Keratinocyte (primary cell): ENCODE data around the gene FMO1. TPM values are rescaled to one million over a fixed set of nuclear protein-coding genes. Genes with fewer than 3 reads are reported as not detected.

Experiments used
- DNase-seq: peaks from one replicate; pipeline ENCODE4 v3.0.0-alpha.2; 2011; ENCODE audit warnings: low read depth, missing footprints, low spot score
- FAIRE-seq: peaks from 2 replicates; lab custom pipeline; 2011; peaks lifted over from hg19 to GRCh38; lab: Jason Lieb, UNC
- H2AFZ ChIP-seq: 2 replicates; pipeline ENCODE4 v1.6.0; 2012; ENCODE audit warnings: low read length, control low read depth, inconsistent platforms; ENCODE audit not compliant: control insufficient read depth
- H3K27ac ChIP-seq: 2 replicates; pipeline ENCODE4 v1.5.1; 2011; ENCODE audit warnings: low read length; ENCODE audit not compliant: control insufficient read depth, insufficient read depth
- H3K27me3 ChIP-seq: 3 replicates; pipeline ENCODE4 v1.6.0; 2011; ENCODE audit warnings: low read length; ENCODE audit not compliant: control insufficient read depth, insufficient read depth; ENCODE audit errors: extremely low read depth
- H3K36me3 ChIP-seq, 2 experiments: 2 replicates in 1 of 2; 3 replicates in 1 of 2; pipeline ENCODE4 v1.5.1; 2011; ENCODE audit warnings: low read length in 2 of 2, mild to moderate bottlenecking in 1 of 2; ENCODE audit not compliant: control insufficient read depth in 2 of 2, insufficient read depth in 2 of 2; ENCODE audit errors: extremely low read depth in 1 of 2
- H3K4me1 ChIP-seq: 3 replicates; pipeline ENCODE4 v1.5.1; 2011; ENCODE audit warnings: low read length; ENCODE audit not compliant: control insufficient read depth, insufficient read depth; ENCODE audit errors: extremely low read depth
- H3K4me2 ChIP-seq: 3 replicates; pipeline ENCODE4 v1.6.0; 2011; ENCODE audit warnings: low read depth, low read length; ENCODE audit not compliant: control insufficient read depth, insufficient read depth; ENCODE audit errors: extremely low read depth
- H3K4me3 ChIP-seq, 3 experiments: fragments of 200-600 bp in 1 of 3; sonication (generic) in 1 of 3; 2 replicates in 2 of 3; 3 replicates in 1 of 3; pipeline ENCODE4 v1.5.1; 2011 to 2016; ENCODE audit warnings: low read length in 3 of 3, mild to moderate bottlenecking in 3 of 3, control low read depth in 2 of 3, inconsistent platforms in 1 of 3, low read depth in 1 of 3, mixed read lengths in 1 of 3, mixed run types in 1 of 3, moderate library complexity in 1 of 3; ENCODE audit not compliant: control insufficient read depth in 2 of 3, insufficient read depth in 2 of 3; ENCODE audit errors: extremely low read depth in 1 of 3
- H3K79me2 ChIP-seq: 2 replicates; pipeline ENCODE4 v1.6.0; 2012; ENCODE audit warnings: low read length; ENCODE audit not compliant: control insufficient read depth, insufficient read depth
- H3K9ac ChIP-seq: 3 replicates; pipeline ENCODE4 v1.6.0; 2011; ENCODE audit warnings: low read length; ENCODE audit not compliant: control insufficient read depth, insufficient read depth; ENCODE audit errors: extremely low read depth
- H3K9me1 ChIP-seq: 3 replicates; pipeline ENCODE4 v1.6.0; 2011; ENCODE audit warnings: low read length; ENCODE audit not compliant: control insufficient read depth, insufficient read depth; ENCODE audit errors: extremely low read depth
- H3K9me3 ChIP-seq: 2 replicates; pipeline ENCODE4 v1.5.1; 2012; ENCODE audit warnings: low read depth, low read length; ENCODE audit not compliant: control insufficient read depth
- H4K20me1 ChIP-seq: 3 replicates; pipeline ENCODE4 v1.6.0; 2011; ENCODE audit warnings: low read length; ENCODE audit not compliant: control insufficient read depth, insufficient read depth; ENCODE audit errors: extremely low read depth
- CTCF ChIP-seq, 3 experiments: IDR thresholded peaks in 1 of 3; conservative IDR thresholded peaks in 1 of 3; optimal IDR thresholded peaks in 1 of 3; 2 replicates in 2 of 3; 3 replicates in 1 of 3; pipeline versions ENCODE3 to v1.5.1; 2011; ENCODE audit warnings: low read length in 3 of 3, mild to moderate bottlenecking in 3 of 3, moderate library complexity in 2 of 3, control low read depth in 1 of 3, inconsistent platforms in 1 of 3; ENCODE audit not compliant: insufficient read depth in 2 of 3; ENCODE audit errors: extremely low read depth in 1 of 3
- EZH2 ChIP-seq: IDR thresholded peaks from one replicate; pipeline ENCODE4 v1.6.1; 2012; ENCODE audit warnings: inconsistent platforms, mild to moderate bottlenecking, low read length, moderate library complexity
- dilution Hi-C: fragments of 300-500 bp; cut with MboI; formaldehyde crosslinking; loops from one replicate; pipeline ENCODE4 v1.7.0; 2020; ENCODE audit warnings: low sequenced_read_pairs; ENCODE audit not compliant: extremely low pct_ligation_motif_present
- polyA plus RNA-seq, 5 experiments: library from polyadenylated mRNA; depleted of rRNA in 3 of 5; stranded (reverse) in 3 of 5; stranded (forward) in 1 of 5; unstranded in 1 of 5; fragments of >200 nt; gene quantifications; 1 replicate in 1 of 5; 2 replicates in 3 of 5; 3 replicates in 1 of 5; pipeline versions ENCODE4 v1.2.1 to v1.2.3, GENCODE V29; 2011 to 2012; ENCODE audit warnings: missing spikeins in 2 of 5, low read depth in 1 of 5, low replicate concordance in 1 of 5

Gene FMO1
- polyA plus RNA-seq, 1 donor (not counting 4 experiments of a cell fraction or from before 2014, with no cell fraction given) = 0.07 TPM

- no peak for DNase-seq
- H3K9me1 ChIP-seq = no peaks in the 10 kb centered on the region
- H3K36me3 ChIP-seq = no peaks in the 10 kb centered on the region
- no peak overlapping the region for H3K27ac ChIP-seq
- H4K20me1 ChIP-seq = no peaks in the 10 kb centered on the region
- H3K79me2 ChIP-seq = no peaks in the 10 kb centered on the region
- no peaks in the 10 kb centered on the region for H3K9me3 ChIP-seq
- H3K9ac ChIP-seq = no peak overlapping the region
- FAIRE-seq = no peak
- no peaks in the 10 kb centered on the region for H3K4me1 ChIP-seq
- TF ChIP-seq CTCF (optimal IDR thresholded peaks at IDR 0.05 in 1 of 3, IDR thresholded peaks at IDR 0.05 in 1 of 3, conservative IDR thresholded peaks at IDR 0.05 in 1 of 3; ENCODE audit: extremely low read depth in 1 of 3, insufficient read depth in 2 of 3, low read length in 3 of 3) (no peak), EZH2 (no peak)
- dilution Hi-C loops = no loop called here
- H3K4me2 ChIP-seq = no peak overlapping the region
- no peaks in the 10 kb centered on the region for H3K27me3 ChIP-seq
- H2AFZ ChIP-seq = no peak overlapping the region
- H3K4me3 ChIP-seq = no peak overlapping the region
Measured at GRCh38 chr1:171279678-171280077, 31.4 kb downstream of the FMO1 start.

- H3K27me3 ChIP-seq = no peaks in the 10 kb centered on the region
- FAIRE-seq (no peak), DNase-seq (no peak)
- no peaks in the 10 kb centered on the region for H3K4me1 ChIP-seq
- no peaks in the 10 kb centered on the region for H3K9me3 ChIP-seq
- no peak overlapping the region for H3K4me2 ChIP-seq
- H3K9ac ChIP-seq = no peak overlapping the region
- no peak overlapping the region for H3K27ac ChIP-seq
- H3K36me3 ChIP-seq = no peaks in the 10 kb centered on the region
- dilution Hi-C loops = no loop called here
- H3K4me3 ChIP-seq = no peak overlapping the region
- H3K9me1 ChIP-seq = no peaks in the 10 kb centered on the region
- no peaks in the 10 kb centered on the region for H3K79me2 ChIP-seq
- TF ChIP-seq EZH2 (no peak), CTCF (optimal IDR thresholded peaks at IDR 0.05 in 1 of 3, IDR thresholded peaks at IDR 0.05 in 1 of 3, conservative IDR thresholded peaks at IDR 0.05 in 1 of 3; ENCODE audit: extremely low read depth in 1 of 3, insufficient read depth in 2 of 3, low read length in 3 of 3) (no peak)
- no peak overlapping the region for H2AFZ ChIP-seq
- H4K20me1 ChIP-seq = no peaks in the 10 kb centered on the region
Measured at GRCh38 chr1:171280599-171280998, 32.3 kb downstream of the FMO1 start.
